ENCODE results near the gene EVX2. TPM values are rescaled to one million over a fixed set of nuclear protein-coding genes. Genes with fewer than 3 reads are reported as not detected.
A peak's percentile ranks its signal among the peaks of the same experiment; 100 is the strongest.

The EVX2 gene
- not detected for total RNA-seq
- not detected for polyA plus RNA-seq
- long read RNA-seq, donor 1 = 0 reads
- long read RNA-seq, donor 2 = 0 reads
- long read RNA-seq, donor 3 = 0 reads
- long read RNA-seq, donor 4 = 0 reads

DNA sequence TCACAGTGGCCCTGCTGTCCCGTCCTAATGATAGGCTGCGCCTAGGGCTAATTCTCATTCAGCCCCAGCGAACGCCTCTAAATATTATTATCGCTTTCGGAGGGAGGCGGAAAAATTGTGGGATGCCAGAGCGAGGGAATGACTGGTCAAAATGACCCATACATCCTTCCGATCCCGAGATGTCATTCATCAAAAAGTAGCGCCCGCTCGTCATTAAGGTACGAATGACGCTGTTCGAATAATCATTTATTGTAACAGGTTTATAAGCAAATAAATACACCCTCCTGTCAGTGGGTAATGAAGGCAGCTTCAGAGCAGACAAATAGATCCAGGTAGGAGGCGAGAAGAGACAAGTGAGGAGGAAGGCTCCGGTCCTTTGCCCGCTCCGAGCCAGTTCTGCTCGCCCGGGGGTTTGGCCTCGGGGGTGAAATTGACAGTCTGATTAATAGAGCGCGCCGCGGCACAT, at the start of gene EVX2:
Gene EVX2, minus strand, starts transcription at position 167 of the 466 bp plus-strand sequence. CDS start 186 bp downstream, outside the sequence.
- no peaks in the 10 kb centered on the region for H3K27me3 ChIP-seq (ENCODE audit: control insufficient read depth, insufficient read depth)
- peaks cover 2% of the 10 kb centered on the region for H3K4me1 ChIP-seq (ENCODE audit: control insufficient read depth, insufficient read depth, low read length)
- DNase-seq = no peak
- intact Hi-C loops (cut with DNase I) = no loop called here
- H3K9me3 ChIP-seq (ENCODE audit: control insufficient read depth, low read length) = no peaks in the 10 kb centered on the region
- ATAC-seq = no peak
- no peak within 1 kb of the TSS for H3K4me3 ChIP-seq (ENCODE audit: low read length)
- 10% methylated on average over 27 of the region's 27 CpGs for WGBS
- no peak within 1 kb of the TSS for H3K27ac ChIP-seq (ENCODE audit: low read length)

GRCh38 chr2:176133389-176133788, 49.6 kb upstream of the EVX2 start:
- Histone ChIP-seq H3K4me1 (ENCODE audit: control insufficient read depth, insufficient read depth, low read length) (peaks cover 3% of the 10 kb centered on the region), H3K4me3 (ENCODE audit: low read length) (no peak overlapping the region), H3K27me3 (ENCODE audit: control insufficient read depth, insufficient read depth) (peaks cover 12% of the 10 kb centered on the region), H3K27ac (ENCODE audit: low read length) (no peak overlapping the region), H3K9me3 (ENCODE audit: control insufficient read depth, low read length) (no peaks in the 10 kb centered on the region)
- ATAC-seq (no peak), DNase-seq (no peak)
- intact Hi-C loops (cut with DNase I) = loop anchor here in 2 of 4 donors (10.0 kb wide), 2 partner anchors 1001 to 1011 kb away; no protein-coding TSS in a partner anchor

- H3K9me3 ChIP-seq (ENCODE audit: control insufficient read depth, low read length) = no peaks in the 10 kb centered on the region
- peaks cover 3% of the 10 kb centered on the region for H3K4me1 ChIP-seq (ENCODE audit: control insufficient read depth, insufficient read depth, low read length)
- ATAC-seq (no peak), DNase-seq (no peak)
- peak overlapping the region; percentile 43 for H3K4me3 ChIP-seq (ENCODE audit: low read length)
- 14% methylated on average over 33 of the region's 33 CpGs for WGBS
- no peak overlapping the region for H3K27ac ChIP-seq (ENCODE audit: low read length)
- intact Hi-C loops (cut with DNase I) = loop anchor here in 2 of 4 donors (10.0 kb wide), 2 partner anchors 1002 to 1012 kb away; no protein-coding TSS in a partner anchor
- H3K27me3 ChIP-seq (ENCODE audit: control insufficient read depth, insufficient read depth) = peaks cover 14% of the 10 kb centered on the region
These were observed 48.7 kb upstream of the EVX2 start for GRCh38 chr2:176132205-176133171.

DNA sequence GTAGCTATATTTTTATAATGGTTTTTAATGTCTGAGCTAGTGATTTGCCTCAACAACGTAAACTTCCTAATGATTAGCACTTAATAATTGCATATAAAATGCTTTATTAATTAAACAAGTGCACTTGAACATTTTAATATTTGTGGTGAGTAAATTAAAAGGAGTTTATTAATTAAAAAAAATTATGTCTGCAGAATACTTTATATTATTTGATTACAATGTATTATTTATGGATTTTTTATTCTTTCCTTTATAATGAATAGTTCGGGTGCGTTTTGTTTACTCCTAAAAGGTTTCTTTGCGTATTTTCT, 48.0 kb upstream of the EVX2 start:
- Histone ChIP-seq H3K4me3 (ENCODE audit: low read length) (peak overlapping the region; percentile 43), H3K9me3 (ENCODE audit: control insufficient read depth, low read length) (no peaks in the 10 kb centered on the region), H3K27me3 (ENCODE audit: control insufficient read depth, insufficient read depth) (peaks cover 14% of the 10 kb centered on the region), H3K4me1 (ENCODE audit: control insufficient read depth, insufficient read depth, low read length) (peaks cover 3% of the 10 kb centered on the region), H3K27ac (ENCODE audit: low read length) (no peak overlapping the region)
- DNase-seq (no peak), ATAC-seq (no peak)
- intact Hi-C loops (cut with DNase I) = loop anchor here in 2 of 4 donors (10.0 kb wide), 2 partner anchors 1003 to 1013 kb away; no protein-coding TSS in a partner anchor
- 24% methylated on average over 4 of the region's 4 CpGs for WGBS

DNA sequence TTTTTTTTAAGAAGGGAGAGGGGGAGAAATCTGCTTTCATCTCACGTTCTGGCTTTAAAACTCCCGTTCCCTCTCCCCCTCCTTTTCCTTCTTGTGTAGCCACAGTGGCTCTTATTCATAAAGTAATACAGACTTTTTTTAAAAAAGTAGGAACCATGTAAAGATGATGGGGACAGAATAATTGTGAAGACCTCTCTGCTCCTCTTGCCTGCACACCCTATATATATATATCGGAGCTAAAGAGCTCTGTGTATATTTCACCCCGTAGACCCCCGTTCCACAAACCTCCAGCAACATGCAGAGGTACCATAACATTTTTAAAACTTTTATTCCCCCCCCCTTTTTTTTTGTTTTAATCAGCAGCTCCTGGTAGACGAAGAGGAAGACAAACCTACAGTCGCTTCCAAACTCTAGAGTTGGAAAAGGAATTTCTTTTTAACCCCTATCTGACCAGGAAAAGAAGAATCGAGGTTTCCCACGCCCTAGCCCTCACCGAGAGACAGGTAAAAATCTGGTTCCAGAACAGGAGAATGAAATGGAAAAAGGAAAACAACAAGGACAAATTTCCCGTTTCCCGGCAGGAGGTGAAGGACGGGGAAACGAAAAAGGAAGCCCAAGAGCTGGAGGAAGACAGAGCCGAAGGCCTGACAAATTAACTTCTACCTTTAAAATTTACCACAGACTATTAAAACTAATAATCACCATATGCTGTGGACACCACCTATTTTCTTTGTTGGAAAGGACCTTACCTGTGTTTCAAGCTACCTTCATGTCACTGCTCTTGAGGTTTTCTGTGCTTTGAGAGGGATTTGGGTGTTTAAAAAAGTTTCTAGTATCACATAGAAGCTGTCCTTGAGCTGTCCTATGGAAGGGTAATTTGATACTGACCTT, 47.4 kb upstream of the EVX2 start:
- intact Hi-C loops (cut with DNase I) = loop anchor here in 2 of 4 donors (10.0 kb wide), 2 partner anchors 1004 to 1014 kb away; no protein-coding TSS in a partner anchor
- H3K27me3 ChIP-seq (ENCODE audit: control insufficient read depth, insufficient read depth) = peaks cover 14% of the 10 kb centered on the region
- DNase-seq = no peak

DNA sequence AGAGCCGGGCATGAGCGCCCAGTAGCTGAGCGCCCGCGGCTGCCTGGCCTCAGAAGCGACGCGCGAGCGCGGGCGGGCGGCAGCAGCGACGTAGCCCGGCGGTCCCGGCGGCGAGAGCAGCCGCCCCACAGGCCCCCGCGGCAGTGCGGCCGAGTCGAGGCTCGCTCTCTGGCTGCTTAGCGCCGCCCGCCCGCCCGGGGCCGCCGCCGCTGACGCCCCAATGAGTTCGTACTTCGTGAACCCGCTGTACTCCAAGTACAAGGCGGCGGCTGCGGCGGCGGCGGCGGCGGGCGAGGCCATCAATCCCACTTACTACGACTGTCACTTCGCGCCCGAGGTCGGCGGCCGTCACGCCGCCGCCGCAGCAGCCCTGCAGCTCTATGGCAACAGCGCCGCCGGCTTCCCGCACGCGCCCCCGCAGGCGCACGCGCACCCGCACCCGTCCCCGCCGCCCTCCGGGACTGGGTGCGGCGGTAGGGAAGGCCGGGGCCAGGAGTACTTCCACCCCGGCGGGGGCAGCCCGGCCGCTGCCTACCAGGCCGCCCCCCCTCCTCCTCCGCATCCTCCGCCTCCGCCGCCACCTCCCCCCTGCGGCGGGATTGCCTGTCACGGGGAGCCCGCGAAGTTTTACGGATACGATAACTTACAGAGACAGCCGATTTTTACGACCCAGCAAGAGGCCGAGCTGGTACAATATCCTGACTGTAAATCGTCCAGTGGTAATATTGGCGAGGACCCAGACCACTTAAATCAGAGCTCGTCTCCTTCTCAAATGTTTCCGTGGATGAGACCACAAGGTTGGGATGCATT, 46.6 kb upstream of the EVX2 start:
- DNase-seq = peak in 1 of 3 donors; percentile 67
- WGBS = under 1% methylated on average over 100 of the region's 100 CpGs
- H3K4me3 ChIP-seq (ENCODE audit: low read length) = peak overlapping the region; percentile 55
- intact Hi-C loops (cut with DNase I) = loop anchor here in 2 of 4 donors (10.0 kb wide), 2 partner anchors 1004 to 1014 kb away; no protein-coding TSS in a partner anchor
- no peak overlapping the region for H3K27ac ChIP-seq (ENCODE audit: low read length)
- peak in 1 of 2 donors; percentile 37 for ATAC-seq
- H3K27me3 ChIP-seq (ENCODE audit: control insufficient read depth, insufficient read depth) = peaks cover 16% of the 10 kb centered on the region
- H3K4me1 ChIP-seq (ENCODE audit: control insufficient read depth, insufficient read depth, low read length) = peaks cover 3% of the 10 kb centered on the region
- no peaks in the 10 kb centered on the region for H3K9me3 ChIP-seq (ENCODE audit: control insufficient read depth, low read length)

More for the DNA sequence above, 47.4 kb upstream of the EVX2 start:
- Histone ChIP-seq H3K4me3 (ENCODE audit: low read length) (peak overlapping the region; percentile 21), H3K27ac (ENCODE audit: low read length) (no peak overlapping the region), H3K9me3 (ENCODE audit: control insufficient read depth, low read length) (no peaks in the 10 kb centered on the region), H3K4me1 (ENCODE audit: control insufficient read depth, insufficient read depth, low read length) (peaks cover 3% of the 10 kb centered on the region)
- WGBS = 11% methylated on average over 15 of the region's 15 CpGs
- no peak for ATAC-seq

DNA sequence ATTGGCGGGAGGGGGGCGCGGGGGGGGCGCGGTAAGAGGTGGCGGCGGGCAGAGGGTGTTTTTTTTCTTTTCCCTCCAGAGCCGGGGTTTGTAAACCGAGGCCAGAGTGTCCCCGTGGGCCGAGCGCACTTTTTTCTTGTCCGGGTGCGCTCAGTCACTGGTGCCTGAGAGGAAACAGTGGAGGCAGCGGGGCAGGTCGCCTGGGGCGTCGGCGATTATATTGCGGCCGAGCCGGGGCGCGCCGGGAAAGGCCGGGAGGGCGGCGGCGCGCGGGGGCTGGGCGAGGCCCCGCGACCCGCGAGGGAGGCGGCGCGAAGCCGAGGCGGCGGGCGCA, 46.0 kb upstream of the EVX2 start:
- Histone ChIP-seq H3K27ac (ENCODE audit: low read length) (no peak overlapping the region), H3K9me3 (ENCODE audit: control insufficient read depth, low read length) (no peaks in the 10 kb centered on the region), H3K27me3 (ENCODE audit: control insufficient read depth, insufficient read depth) (peaks cover 14% of the 10 kb centered on the region), H3K4me3 (ENCODE audit: low read length) (peak overlapping the region; percentile 55), H3K4me1 (ENCODE audit: control insufficient read depth, insufficient read depth, low read length) (peaks cover 3% of the 10 kb centered on the region)
- no peak for ATAC-seq
- DNase-seq = no peak
- intact Hi-C loops (cut with DNase I) = loop anchor here (5.0 to 10.0 kb wide), 6 partner anchors 328 to 1018 kb away; no protein-coding TSS in a partner anchor
- WGBS = 2% methylated on average over 43 of the region's 43 CpGs

- intact Hi-C loops (cut with DNase I) = loop anchor here in 3 of 4 donors (5.0 to 10.0 kb wide), 4 partner anchors 328 to 1018 kb away; no protein-coding TSS in a partner anchor
- 2% methylated on average over 64 of the region's 64 CpGs for WGBS
- peak; percentile 34 to 43 for ATAC-seq
These were observed 45.4 kb upstream of the EVX2 start, which contains the start of gene HOXD8 for GRCh38 chr2:176128982-176129796. HOXD8 (plus strand) TSS chr2:176129705; CDS start chr2:176130367, 662 bp downstream.

More at GRCh38 chr2:176128982-176129796, 45.4 kb upstream of the EVX2 start, which contains the start of gene HOXD8:
- peak in 2 of 3 donors; percentile 62 to 75 for DNase-seq
- Histone ChIP-seq H3K9me3 (ENCODE audit: control insufficient read depth, low read length) (no peaks in the 10 kb centered on the region), H3K4me1 (ENCODE audit: control insufficient read depth, insufficient read depth, low read length) (peaks cover 3% of the 10 kb centered on the region), H3K4me3 (ENCODE audit: low read length) (peak within 1 kb of the TSS; percentile 55), H3K27ac (ENCODE audit: low read length) (no peak within 1 kb of the TSS), H3K27me3 (ENCODE audit: control insufficient read depth, insufficient read depth) (peaks cover 14% of the 10 kb centered on the region)
